RPMI7951 (cell line): ENCODE results near the gene SERPINB12. TPM values are rescaled to one million over a fixed set of nuclear protein-coding genes. Genes with fewer than 3 reads are reported as not detected.

ENCODE experiments used
- DNase-seq: peaks from one replicate; pipeline ENCODE4 v3.0.0-alpha.2; 2012; ENCODE audit warnings: low read depth
- total RNA-seq: library from RNA; depleted of rRNA; stranded (reverse); fragments of >200 nt; shearing (Covaris generic); gene quantifications from 2 replicates; pipeline ENCODE4 v1.2.3, GENCODE V29; 2014; rRNA removed

SERPINB12 gene, protein sequence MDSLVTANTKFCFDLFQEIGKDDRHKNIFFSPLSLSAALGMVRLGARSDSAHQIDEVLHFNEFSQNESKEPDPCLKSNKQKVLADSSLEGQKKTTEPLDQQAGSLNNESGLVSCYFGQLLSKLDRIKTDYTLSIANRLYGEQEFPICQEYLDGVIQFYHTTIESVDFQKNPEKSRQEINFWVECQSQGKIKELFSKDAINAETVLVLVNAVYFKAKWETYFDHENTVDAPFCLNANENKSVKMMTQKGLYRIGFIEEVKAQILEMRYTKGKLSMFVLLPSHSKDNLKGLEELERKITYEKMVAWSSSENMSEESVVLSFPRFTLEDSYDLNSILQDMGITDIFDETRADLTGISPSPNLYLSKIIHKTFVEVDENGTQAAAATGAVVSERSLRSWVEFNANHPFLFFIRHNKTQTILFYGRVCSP
- not detected in 2 replicates for total RNA-seq

DNA sequence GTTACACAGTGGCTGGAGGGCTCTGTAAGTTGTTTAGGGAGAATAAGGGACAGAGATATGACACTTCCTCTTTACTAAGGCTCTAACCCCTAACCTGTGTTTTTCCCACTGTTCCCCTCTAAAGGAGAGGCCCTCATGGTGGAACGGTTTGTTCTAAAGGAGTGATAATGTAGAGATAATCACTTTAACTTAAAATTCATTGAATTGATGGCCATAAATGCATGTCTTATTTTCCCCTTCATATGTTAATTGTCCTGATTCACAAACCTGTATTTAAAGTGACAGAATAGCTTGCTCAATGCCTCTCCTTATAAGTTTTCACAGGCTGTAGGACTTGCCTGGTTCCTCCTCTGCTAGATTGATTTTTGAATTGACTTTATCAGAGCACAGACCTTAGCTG, at the start of gene SERPINB12:
TSS of gene SERPINB12 (plus strand) at position 301 of the 400 bp plus-strand sequence. CDS start 13,791 bp downstream, outside the sequence.
- no peak for DNase-seq

DNA sequence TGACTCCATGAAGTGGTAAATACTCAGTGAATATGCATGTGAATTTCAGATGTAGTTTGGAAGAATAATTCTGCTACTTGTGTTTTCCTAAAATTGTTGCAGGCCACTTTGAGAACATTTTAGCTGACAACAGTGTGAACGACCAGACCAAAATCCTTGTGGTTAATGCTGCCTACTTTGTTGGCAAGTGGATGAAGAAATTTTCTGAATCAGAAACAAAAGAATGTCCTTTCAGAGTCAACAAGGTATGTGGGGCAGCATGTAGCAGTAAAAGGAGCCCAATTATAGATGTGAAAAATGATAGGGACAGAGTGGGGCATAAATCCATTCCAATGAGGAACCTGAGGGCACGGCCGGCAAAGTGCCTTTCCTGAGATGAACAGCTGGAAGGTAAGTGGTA, 49.3 kb upstream of the SERPINB12 start:
- DNase-seq = no peak

DNA sequence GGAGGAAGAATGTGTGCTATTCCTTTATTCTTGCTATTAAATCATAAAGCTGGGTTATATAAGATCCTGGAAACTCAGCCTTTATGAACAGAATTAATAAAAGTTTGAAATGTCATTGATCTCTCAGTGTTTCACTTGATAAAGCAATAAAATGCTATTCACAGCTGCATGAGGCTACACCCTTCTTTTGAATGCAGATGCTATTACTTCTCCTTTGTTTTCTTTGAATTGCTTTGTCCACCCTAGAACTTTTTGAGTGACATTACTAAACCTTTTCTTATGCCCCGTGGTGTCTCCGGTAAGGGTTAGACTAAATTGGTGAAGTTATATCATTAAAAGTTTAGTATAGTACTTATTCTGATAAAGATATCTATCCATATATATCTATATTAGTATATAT, 46.5 kb upstream of the SERPINB12 start:
- no peak for DNase-seq

DNA sequence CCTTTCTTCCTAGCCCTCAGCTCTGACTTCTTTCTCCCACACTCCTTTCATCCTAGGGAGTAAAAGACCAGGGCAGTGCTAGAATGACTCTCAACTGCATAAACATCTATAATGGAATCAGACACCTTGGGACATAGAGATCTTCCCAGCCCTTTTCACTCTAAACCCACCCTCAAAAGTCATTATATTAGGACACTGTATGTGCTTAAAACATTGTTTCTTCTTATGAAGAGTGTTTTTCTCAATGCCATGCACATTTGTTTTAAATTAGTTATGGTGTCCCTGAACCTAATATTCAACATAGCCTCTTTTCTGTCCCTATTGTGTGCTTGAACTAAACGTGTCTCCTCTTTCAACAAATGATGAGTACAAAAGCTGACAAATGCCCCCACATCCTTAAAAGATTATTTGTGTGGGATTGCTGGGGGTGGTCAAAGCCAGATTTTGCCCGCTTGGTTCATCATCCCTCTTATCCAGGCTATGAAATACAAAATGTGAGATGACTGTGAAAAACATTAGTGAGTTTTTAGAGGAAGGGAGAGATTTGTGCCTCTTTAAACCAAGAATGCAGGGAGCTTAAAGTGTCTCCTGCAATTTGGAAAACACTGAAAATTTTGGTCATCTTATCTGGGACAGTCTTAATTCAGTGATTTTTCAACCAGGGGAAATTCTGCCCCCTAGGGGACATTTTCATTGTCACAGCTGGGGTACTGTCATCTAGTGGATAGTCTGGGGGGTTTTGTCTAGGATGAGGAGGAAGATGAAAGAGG, 36.4 kb upstream of the SERPINB12 start:
- peak; percentile 34 for DNase-seq

DNA sequence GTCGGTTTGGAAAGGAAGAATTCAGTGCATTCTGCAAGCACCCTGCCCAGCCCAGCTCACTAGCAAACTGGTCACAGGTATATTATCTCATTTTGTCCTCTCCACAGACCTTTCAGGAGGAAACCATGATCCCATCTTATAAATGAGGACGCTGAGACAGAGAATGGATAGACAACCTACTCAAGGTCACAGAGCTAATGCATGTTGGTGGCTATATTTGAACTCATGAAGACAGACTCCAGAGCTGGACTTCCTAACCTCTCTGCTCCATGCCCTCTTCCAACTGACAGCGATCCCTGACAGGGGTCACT, 35.9 kb upstream of the SERPINB12 start:
- no peak for DNase-seq

DNA sequence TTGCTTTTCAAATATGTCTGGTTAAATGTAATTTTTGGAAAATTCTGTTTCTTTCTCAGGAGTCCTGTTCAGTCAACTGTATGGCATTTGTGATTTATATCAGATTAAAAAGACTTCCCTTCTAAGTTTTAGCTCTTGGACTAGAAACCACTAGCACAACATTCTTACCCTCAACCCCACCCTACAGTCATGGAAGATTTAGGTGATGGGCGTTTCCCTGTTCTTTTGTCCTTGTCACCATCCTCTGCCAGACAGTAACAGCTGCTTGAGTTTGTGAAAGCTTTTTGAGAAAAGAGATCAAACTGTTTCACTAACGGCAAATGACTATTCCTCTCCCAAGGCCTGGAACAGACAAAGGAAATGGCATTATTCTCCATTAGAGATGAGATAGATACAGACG, 33.6 kb upstream of the SERPINB12 start:
- DNase-seq = no peak

DNA sequence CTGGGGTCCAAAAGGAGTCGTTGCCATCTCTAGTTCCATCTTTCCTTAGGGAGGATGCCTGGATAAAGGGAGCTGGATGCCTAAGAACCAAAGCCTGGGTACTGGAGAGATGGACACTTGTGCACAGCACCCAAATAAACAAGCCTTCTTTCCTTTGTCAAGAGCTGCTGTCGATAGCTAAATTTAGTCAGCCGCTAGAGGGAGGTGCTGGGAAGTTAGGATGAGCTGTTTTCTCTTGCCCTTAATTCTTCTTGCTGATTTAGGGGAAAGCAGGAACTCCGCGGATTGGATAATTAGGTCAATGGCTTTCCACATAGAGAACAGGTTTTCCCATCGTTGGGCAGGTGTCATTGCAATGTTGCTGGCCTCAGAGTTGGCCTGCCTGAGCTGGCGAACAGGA, 30.9 kb upstream of the SERPINB12 start:
- DNase-seq = peak; percentile 63

DNA sequence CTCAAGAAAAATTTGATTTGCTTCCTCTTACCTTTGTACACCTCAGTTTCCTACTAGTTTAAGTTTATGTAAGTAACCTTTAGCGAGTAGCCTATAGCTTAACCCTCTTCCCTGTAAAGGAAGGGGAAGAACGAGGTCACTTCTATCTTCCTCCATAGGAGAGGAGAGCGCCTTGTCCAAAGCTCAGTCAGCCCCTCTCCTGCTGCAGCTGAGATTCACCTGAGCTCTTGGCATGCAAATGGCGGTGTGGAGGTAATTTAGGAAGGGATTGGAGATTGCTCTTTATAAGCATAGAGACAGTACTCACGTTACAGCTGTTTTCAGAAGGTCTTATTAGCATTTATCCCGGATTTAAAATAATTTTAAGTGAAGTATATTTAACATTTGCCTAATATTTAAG, 27.8 kb upstream of the SERPINB12 start:
- no peak for DNase-seq

DNA sequence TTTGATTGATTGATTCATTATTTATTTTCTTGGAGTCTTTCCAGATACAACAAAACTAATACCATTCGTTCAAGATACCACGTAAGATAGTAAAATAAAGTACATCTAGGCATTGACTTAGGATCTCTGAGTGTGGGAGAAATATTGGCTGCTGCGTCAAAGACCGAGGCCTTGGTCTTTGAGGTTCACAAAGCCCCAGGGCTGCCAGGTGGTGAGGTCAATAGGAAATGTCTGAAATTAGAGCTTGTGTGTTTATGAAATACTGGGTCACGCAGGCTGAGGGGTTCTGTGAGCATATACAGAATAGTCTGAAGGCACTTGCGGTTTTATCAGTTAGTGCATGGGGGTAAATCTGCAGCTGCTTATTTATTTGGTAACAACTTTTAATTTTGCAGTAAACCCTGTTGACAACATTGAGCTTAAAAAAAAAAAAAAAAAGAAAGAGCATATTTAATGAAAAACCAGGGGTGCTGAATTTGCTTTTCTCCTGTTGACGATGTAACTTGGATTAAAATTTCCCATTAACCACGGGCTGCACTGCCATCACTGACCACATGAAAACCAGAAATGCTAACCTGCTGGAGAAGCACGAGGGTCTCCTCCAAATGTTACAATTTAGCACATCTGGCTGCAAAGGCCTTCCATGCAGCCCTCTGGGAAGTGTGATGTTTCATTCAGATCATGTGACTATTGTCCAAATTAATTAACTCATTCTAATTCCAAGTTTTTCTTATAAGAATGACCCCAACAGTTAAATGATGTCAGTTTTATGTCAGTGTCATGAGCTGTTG, 27.1 kb upstream of the SERPINB12 start:
- no peak for DNase-seq

DNA sequence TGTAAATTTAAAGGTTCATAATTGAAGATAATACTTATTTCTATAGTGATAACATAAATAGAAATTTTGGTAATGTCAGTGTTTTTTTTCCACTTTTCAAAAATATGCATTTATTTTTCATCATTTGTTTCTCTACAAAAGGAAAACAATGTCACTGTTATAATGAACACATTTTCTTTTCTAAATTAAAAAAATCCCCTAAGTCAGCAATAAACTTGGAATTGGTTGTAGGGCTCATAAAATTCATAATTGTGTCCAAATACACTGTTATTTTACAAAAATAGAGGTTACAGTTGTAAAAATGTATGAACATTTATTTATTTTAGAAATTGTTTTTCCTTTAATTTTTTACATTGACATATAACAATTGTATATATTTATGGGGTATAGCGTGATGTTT, 26.4 kb upstream of the SERPINB12 start:
- no peak for DNase-seq

DNA sequence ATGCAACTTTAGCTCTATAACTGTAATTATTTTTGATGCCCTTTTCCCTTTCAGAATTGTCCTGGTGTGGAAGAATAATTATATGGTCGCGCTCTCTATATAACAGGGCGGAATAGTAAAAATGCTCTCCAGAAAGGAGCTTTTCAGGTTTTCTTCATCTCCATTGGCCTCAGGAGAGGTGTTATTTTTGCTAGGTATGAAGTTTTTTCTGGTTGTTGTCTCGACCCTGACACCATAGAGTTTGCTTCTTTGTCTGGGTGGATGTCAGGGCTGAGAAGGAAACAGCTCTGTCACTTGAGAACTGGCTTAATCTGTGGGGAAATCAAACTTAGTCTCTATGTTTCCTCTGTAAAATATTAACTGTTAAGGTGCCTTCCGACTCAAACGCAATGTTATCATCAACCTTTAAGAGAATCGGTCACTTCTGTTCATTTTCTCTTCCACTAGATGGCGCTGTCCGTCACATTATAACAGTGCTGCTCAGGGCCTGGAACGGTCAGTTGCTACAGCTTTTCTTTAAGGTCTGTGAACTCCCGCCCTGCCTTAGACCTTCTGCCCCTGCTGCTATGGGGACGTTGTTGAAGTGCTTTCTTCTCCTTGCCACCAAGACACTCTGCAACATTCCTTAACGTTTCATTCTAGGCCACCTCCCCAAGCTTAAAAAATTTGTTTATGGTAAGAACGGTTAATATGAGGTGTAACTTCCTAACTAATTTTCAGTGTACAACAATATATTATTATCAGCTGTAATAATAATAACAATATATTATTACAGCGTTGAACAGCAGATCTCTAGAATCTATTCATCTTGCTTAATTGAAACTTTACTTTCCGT, 23.8 kb upstream of the SERPINB12 start:
- peak; percentile 69 for DNase-seq

DNA sequence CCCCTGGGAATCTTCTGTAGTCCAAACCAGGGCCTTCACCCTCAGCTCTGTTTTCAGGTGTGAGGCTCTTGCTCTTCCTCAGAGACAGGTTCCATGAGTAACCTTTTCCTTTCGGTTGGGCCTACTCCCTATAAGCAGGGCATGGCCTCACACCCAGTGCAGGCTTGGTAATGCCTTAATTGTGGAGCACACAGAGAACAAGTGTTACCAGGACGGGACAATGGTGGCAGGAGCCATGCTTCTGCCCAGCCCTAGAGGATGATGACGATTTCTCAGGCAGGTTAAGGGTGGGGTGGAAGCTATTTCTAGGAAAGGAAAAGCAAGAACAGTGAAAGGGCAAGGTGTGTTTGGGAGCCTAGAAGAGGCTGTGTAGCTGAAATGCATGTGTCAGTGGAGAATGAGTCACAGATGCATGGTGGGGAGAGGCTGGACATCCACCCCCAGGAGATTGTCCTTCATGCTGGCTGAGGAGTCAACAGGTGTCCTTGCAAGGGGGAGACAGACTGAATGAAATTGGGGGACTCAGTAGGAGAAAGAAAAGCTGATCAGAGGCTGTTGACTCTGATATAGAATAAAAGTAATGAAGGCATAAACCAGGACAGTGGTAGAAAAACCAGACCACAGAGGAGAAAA, 22.0 kb upstream of the SERPINB12 start:
- no peak for DNase-seq

DNA sequence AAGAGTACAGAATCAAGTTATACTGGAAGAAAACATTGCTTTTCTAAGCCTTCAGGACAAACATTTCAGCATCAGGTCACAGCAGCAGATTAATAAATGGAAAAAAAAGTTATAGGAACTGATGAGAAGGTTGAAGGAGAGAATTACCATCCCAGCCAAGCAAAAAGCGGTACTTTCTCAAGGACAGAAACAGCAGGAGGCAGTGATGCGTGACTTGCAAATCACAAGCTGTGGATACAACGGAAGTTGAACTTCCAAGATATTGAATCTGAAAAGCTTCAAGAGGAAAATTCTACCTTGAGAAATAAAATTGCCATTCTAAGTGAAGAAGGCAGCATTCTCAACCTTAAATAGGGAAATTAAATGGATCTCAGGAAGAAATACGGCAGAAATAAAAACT, 18.5 kb upstream of the SERPINB12 start:
- DNase-seq = no peak

DNA sequence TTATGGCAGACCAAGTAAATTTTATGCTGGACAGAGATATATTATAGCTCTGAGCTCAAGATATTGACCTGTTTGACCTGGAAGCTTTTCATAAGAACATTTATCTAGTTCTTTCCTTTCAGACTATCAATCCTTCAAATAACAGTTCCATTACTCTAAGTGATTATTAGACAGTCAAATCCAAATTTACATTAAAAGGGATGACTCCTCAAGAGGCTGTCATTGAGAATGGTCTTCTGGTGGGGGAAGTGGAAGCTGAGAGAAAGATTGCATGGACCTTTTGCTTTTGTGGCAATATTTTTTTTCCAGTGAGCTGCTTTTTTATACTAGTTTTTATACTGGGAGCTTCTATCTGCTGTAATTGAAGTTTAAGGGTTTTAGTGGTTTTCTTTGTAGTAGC, 14.9 kb upstream of the SERPINB12 start:
- DNase-seq = no peak

DNA sequence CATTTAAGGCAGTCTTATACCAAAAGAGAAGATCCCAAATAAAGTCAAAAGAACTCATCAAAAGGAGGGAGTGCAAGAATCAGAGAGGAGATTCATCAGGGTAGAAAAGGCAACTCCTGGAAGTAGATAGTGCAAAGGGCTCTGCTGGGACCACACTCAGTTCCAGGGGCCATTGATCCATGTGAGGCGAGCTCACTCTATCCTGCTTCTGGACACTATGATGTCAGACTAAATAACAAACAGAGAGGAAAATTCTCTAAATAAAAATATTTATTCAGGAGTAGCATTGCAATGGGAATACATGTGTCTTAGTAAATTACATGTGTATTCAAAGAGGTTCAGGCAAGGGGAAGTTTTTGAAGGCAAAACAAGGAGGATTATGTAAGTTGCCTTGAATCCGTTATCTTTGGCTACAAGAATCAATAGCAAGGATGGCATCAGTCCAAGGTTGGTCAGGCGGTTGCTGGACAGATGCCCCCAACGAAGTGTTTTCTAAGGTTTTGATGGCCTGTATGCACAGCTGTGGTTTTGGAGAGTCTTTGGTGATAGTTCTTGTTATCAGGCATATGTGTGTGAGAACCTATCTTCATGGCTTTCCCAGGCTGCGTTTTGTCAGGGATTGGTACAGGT, 13.2 kb upstream of the SERPINB12 start:
- DNase-seq = no peak

DNA sequence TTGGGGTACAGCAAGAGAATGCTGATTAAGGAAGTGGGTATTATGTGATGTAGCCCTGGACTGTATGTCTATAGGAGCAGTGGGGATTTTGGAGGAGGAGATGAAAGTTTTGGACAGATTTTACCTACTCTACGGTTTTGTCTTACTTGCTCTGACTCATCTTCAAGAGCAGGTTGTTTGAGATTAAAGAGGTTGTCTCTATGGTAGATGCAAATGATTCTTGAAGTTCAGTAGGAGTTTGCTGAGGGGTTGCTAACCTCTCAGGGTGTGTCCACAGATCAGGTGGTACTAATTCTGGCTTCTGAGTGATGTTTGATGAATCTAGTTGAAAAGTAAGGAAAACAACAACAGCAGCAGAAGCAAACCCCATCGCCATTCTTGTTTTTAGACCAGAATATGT, 9.7 kb upstream of the SERPINB12 start:
- DNase-seq = no peak

DNA sequence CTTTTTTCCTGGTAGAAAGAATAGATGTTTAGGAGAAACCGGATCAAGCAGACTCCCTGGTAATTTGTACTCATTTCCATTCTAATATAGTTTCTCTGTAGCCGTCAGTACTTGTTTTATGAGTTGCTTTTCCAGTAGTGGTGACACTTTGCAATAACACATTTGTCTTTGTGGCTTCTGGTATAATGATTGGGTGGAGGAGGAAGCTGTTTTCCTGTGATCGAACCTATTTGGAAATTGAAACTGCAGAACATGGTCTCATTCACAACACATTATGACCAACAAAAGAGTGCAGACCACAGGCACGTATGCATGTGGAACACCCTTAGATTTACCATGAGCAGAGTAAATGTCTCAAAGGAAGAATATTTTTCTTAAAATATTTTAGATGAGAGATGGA, 7.6 kb upstream of the SERPINB12 start:
- DNase-seq = no peak

DNA sequence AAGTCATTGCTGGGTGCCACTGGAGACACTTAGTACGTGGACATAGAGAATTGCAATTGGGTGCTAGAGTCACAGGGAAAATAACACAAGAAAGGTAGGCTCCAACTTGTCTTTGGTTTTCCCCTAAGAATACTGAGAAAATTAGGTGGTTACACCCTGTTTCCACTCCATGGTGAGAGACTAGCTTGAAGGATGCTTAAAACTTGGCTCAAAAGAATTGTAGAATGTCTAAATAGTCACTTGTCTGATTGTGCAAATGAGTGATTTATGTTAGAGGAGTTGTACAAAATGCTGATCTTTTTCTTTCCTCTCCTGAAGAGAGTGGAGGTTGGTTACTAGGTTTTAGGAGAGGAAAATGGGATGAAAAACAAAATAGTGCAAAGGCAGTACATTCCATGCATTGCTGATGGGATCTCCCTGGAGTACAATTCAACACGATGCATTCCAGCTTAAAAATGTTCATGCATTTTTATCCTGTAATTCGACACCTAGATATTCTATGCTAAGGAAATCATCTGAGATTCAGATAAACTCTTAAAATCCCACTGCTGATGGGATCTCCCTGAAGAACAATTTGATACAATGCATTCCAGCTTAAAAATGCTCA, 2.2 kb upstream of the SERPINB12 start:
- peak; percentile 4 for DNase-seq

DNA sequence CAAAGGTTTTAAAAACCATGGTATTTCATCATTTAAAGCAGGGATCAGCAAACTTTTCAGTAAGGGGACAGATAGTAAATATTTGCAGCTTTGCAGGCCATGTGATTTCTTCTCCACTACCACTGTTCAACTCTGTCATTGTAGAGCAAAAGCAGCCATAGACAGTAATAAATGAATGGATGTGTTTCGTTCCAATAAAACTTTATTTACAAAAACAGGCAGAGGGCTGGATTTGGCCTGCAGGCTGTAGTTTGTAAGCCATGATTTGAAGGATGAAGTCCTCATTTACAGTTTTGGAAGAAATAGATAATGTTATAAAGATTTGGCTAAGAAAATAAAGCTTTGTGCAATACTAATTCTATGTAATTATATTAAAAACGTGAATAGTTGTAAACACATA, 1.8 kb downstream of the SERPINB12 start:
- DNase-seq = no peak

DNA sequence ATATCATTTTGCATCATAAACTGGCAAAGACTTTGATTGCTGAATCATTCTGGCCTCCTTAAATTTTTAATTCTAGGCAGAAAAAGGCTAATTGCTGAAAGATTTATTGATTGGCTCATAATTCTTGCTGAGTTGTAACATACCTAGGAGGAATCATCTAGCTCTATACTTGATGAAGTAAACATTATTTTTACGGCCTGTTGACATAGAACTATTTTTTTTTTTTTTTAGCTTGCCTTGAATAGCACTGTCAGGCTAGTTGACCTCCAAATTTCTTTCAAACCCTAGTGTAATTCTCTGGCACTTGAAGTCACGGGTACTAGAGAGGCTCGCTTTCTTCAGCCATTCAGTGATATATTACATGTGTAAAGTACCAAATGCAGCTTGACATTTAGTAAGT, 2.8 kb downstream of the SERPINB12 start:
- DNase-seq = no peak
